ENCODE data around the gene PRR3.
"Not testable (repeated sequence)": the region's sequence is repeated elsewhere in the genome, so short reads cannot be mapped to it uniquely, and the experiment has no call there.

Gene PRR3

DNA sequence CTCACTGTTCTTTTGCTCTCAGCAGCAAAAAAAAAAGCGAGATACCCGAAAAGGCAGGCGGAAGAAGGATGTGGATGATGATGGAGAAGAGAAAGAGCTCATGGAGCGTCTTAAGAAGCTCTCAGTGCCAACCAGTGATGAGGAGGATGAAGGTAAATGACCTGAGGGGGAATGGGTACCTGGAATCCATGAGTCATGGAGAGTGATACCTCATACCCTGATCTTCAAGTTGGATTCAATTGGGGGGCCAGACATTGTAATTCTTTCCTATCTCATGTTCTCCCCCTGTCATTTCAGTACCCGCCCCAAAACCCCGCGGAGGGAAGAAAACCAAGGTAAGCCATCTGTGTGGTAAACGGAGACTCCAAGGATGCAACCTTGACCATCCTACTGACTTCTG is 21.0 kb downstream of the PRR3 start:
- DNase-seq (ENCODE audit: low read depth): no peak
- no peak overlapping the region for H3K4me3 ChIP-seq (ENCODE audit: low read length)
- TF ChIP-seq, protein P1, sequence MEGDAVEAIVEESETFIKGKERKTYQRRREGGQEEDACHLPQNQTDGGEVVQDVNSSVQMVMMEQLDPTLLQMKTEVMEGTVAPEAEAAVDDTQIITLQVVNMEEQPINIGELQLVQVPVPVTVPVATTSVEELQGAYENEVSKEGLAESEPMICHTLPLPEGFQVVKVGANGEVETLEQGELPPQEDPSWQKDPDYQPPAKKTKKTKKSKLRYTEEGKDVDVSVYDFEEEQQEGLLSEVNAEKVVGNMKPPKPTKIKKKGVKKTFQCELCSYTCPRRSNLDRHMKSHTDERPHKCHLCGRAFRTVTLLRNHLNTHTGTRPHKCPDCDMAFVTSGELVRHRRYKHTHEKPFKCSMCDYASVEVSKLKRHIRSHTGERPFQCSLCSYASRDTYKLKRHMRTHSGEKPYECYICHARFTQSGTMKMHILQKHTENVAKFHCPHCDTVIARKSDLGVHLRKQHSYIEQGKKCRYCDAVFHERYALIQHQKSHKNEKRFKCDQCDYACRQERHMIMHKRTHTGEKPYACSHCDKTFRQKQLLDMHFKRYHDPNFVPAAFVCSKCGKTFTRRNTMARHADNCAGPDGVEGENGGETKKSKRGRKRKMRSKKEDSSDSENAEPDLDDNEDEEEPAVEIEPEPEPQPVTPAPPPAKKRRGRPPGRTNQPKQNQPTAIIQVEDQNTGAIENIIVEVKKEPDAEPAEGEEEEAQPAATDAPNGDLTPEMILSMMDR (conservative IDR thresholded peaks at IDR 0.05; ENCODE audit: low read depth, low read length): no peak

DNA sequence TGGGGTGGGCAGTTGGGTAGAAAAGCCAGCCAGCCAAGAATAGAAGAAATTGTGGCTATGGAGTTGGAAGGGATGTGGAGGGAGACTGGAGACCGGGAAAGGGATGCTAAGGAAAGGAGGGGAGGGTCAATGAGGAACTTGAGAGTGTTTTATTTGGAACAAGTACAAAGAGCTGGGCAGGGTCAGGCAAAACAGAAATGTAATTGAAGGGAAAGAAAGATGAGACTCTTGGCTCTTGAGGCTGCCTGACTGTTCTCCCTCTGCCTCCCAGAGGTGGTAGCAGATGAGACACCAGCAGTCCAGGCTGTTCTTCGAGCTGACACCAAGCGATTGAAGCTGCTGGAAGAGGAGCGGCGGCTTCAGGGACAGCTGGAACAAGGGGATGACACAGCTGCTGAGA is 26.8 kb downstream of the PRR3 start:
- no peak overlapping the region for H3K4me3 ChIP-seq (ENCODE audit: low read length)
- no peak for DNase-seq (ENCODE audit: low read depth)
- TF ChIP-seq, protein P1 (conservative IDR thresholded peaks at IDR 0.05; ENCODE audit: low read depth, low read length): no peak

DNA sequence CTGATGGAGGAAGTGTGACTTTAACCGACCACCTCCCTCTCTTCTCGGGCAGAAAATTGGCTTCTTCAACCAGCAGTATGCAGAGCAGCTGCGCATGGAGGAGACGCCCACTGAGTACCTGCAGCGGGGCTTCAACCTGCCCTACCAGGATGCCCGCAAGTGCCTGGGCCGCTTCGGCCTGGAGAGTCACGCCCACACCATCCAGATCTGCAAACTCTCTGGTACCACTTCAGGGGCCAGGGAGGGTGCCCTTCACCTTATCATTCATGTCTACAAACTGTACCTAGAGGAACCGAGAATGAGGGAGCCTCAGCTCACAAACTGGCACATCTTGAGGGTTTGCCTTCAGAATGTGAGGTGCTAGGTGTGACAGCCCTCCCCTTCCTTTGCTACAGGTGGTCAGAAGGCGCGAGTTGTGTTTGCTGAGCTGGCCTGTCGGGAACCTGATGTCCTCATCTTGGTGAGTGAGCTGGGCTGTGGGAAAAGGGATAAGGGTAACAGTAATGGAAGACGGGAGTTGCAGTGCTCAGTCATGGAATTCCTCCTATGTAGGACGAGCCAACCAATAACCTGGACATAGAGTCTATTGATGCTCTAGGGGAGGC is 32.8 kb downstream of the PRR3 start:
- TF ChIP-seq, protein P1 (conservative IDR thresholded peaks at IDR 0.05; ENCODE audit: low read depth, low read length): no peak
- DNase-seq (ENCODE audit: low read depth): no peak
- H3K4me3 ChIP-seq (ENCODE audit: low read length): no peak overlapping the region

DNA sequence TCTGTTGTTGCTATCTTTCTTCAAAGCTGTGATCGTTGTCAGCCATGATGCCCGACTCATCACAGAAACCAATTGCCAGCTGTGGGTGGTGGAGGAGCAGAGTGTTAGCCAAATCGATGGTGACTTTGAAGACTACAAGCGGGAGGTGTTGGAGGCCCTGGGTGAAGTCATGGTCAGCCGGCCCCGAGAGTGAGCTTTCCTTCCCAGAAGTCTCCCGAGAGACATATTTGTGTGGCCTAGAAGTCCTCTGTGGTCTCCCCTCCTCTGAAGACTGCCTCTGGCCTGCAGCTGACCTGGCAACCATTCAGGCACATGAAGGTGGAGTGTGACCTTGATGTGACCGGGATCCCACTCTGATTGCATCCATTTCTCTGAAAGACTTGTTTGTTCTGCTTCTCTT is 33.4 kb downstream of the PRR3 start:
- TF ChIP-seq, protein P1 (conservative IDR thresholded peaks at IDR 0.05; ENCODE audit: low read depth, low read length): no peak
- no peak for DNase-seq (ENCODE audit: low read depth)

DNA sequence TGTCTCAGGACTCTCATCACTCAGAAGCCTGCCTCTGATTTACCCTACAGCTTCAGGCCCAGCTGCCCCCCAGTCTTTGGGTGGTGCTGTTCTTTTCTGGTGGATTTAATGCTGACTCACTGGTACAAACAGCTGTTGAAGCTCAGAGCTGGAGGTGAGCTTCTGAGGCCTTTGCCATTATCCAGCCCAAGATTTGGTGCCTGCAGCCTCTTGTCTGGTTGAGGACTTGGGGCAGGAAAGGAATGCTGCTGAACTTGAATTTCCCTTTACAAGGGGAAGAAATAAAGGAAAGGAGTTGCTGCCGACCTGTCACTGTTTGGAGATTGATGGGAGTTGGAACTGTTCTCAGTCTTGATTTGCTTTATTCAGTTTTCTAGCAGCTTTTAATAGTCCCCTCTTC is 33.9 kb downstream of the PRR3 start:
- no peak for DNase-seq (ENCODE audit: low read depth)
- TF ChIP-seq, protein P1 (conservative IDR thresholded peaks at IDR 0.05; ENCODE audit: low read depth, low read length): no peak
- H3K4me3 ChIP-seq (ENCODE audit: low read length): no peak overlapping the region

More for the DNA sequence above, 33.4 kb downstream of the PRR3 start:
- no peak overlapping the region for H3K4me3 ChIP-seq (ENCODE audit: low read length)

DNA sequence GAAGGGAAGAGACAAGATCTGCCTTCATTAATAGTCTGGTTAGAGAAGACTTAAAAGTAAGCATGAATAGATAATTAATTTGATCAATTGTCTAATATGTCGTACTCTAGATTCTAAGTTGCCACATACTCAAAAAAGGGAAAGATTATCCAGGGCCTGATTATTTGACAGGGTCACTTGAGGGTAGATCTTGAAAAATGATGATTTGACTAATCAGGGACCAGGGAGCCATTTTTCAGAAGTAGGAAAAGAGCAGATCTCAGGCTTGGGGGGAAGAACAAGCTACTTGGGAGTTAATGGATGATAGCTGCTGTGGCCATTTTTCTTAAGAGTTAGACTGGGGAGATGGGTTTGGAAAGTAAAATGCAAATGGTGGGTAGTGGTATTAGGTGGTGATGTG is 35.2 kb downstream of the PRR3 start:
- no peak overlapping the region for H3K4me3 ChIP-seq (ENCODE audit: low read length)
- no peak for DNase-seq (ENCODE audit: low read depth)
- TF ChIP-seq, protein P1 (conservative IDR thresholded peaks at IDR 0.05; ENCODE audit: low read depth, low read length): no peak

DNA sequence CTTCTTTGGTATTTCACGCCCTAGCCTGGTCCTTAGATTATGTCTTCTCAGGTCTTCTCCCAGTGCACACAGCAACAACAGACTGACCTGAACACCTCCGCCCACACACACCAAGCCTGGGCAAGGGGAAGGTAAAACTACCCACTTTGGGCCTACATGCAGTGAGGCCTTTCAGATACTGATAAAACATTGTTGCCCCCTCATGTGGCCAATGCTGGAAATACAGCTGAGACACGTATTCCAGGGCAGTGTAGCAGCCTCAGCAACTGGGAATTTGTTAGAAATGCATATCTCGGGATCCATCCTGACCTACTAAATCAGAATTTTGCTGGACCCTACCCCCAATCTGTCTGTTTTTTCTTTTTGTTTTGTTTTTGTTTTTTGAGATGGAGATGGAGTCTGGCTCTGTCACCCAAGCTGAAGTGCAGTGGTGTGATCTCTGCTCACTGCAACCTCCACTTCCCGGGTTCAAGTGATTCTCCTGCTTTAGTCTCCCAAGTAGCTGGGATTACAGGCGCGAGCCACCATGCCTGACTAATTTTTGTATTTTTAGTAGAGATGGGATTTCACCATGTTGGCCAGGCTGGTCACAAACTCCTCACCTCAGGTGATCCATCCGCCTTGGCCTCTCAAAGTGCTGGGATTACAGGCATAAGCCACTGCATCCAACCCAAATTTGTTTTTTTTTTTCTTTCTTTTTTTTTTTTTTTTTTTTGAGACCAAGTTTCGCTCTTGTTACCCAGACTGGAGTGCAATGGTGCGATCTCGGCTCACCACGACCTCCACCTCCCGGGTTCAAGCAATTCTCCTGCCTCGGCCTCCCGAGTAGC is 40.4 kb downstream of the PRR3 start:
- TF ChIP-seq, protein P1 (conservative IDR thresholded peaks at IDR 0.05; ENCODE audit: low read depth, low read length): peak; percentile 80
- not testable (repeated sequence) for DNase-seq (ENCODE audit: low read depth); H3K4me3 ChIP-seq (ENCODE audit: low read length)

Measured in retinal pigment epithelial cell (primary cell).